Measurements from ENCODE around the gene KLK10.

Gene KLK10

GRCh38 chr19:51019544-51019925 is at the start of gene KLK10:
Gene KLK10, minus strand, starts transcription at chr19:51019709. Its CDS starts 579 bp downstream, at chr19:51019130.
- DNase-seq, result no peak

- DNase-seq, result no peak
Observed at GRCh38 chr19:51066393-51067186, 47.1 kb upstream of the KLK10 start.

- no peak for DNase-seq
Observed at GRCh38 chr19:51065221-51065960, 45.9 kb upstream of the KLK10 start.

GRCh38 chr19:51064534-51065220 is 45.2 kb upstream of the KLK10 start, which contains the start of gene KLK13:
Gene KLK13, minus strand, starts transcription at chr19:51065092. Its CDS starts 25 bp downstream, at chr19:51065067.
- no peak for DNase-seq

GRCh38 chr19:51063664-51064063 is 44.2 kb upstream of the KLK10 start:
- DNase-seq, result no peak

GRCh38 chr19:51060973-51061372 is 41.5 kb upstream of the KLK10 start:
- no peak for DNase-seq

GRCh38 chr19:51060336-51060735 is 40.8 kb upstream of the KLK10 start:
- DNase-seq, result no peak

- no peak for DNase-seq
Observed at GRCh38 chr19:51059715-51060114, 40.2 kb upstream of the KLK10 start.

- DNase-seq, result no peak
Observed at GRCh38 chr19:51055866-51056265, 36.4 kb upstream of the KLK10 start.

GRCh38 chr19:51047031-51047335 is 27.5 kb upstream of the KLK10 start:
- DNase-seq, result no peak

- DNase-seq, result no peak
Observed at GRCh38 chr19:51044327-51044726, 24.8 kb upstream of the KLK10 start.

GRCh38 chr19:51043497-51043896 is 24.0 kb upstream of the KLK10 start:
- DNase-seq, result no peak

- DNase-seq, result no peak
Observed at GRCh38 chr19:51040151-51040550, 20.6 kb upstream of the KLK10 start.

GRCh38 chr19:51036519-51036918 is 17.0 kb upstream of the KLK10 start:
- DNase-seq, result no peak

GRCh38 chr19:51034704-51035103 is 15.2 kb upstream of the KLK10 start, which contains the start of gene KLK12:
Gene KLK12, minus strand, starts transcription at chr19:51035002. Its CDS starts 381 bp downstream, at chr19:51034621.
- DNase-seq, result no peak

GRCh38 chr19:51031880-51032225 is 12.3 kb upstream of the KLK10 start:
- DNase-seq, result no peak

GRCh38 chr19:51031220-51031879 is 11.8 kb upstream of the KLK10 start:
- DNase-seq, result no peak

GRCh38 chr19:51030631-51031030 is 11.1 kb upstream of the KLK10 start:
- DNase-seq, result no peak

- no peak for DNase-seq
Observed at GRCh38 chr19:51029718-51030117, 10.2 kb upstream of the KLK10 start.

GRCh38 chr19:51027873-51028272 is 8.4 kb upstream of the KLK10 start:
- DNase-seq, result no peak

- DNase-seq, result no peak
Observed at GRCh38 chr19:51027126-51027806, 7.8 kb upstream of the KLK10 start.

GRCh38 chr19:51026554-51026831 is 7.0 kb upstream of the KLK10 start, which contains the start of gene KLK11:
Gene KLK11, minus strand, starts transcription at chr19:51026616. Its CDS starts 985 bp downstream, at chr19:51025631.
- no peak for DNase-seq
